NCI-H2227 (cell line): ENCODE data around the gene DRAM2.
"Not testable (repeated sequence)": the region's sequence is repeated elsewhere in the genome, so short reads cannot be mapped to it uniquely, and the experiment has no call there.

Experiments used
- DNase-seq: peaks from one replicate; lab custom pipeline; 2025; ENCODE audit not compliant: unreplicated experiment; lab: John Stamatoyannopoulos, UW

The DRAM2 gene

DNA sequence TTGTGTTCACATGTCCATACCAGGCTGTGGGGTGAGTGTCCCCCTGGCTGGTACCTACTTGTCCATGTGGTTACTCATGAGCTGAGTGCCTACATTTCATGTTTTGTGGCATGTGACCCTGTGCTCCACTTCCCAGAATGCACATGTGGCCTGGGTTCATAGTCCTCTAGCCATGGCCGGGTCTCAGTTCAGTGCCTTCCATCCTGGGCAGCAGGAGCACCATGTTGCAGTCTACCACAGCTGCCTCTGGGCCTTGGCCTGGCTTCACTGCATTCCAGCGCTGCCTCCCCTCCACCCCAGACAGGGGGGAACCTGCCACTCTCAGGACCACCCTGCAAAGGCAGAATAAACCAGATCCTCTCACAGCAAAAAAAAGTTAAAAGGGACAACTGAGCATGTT, 5.6 kb upstream of the DRAM2 start:
- no peak for DNase-seq

GRCh38 chr1:111142356-111142975, 2.6 kb upstream of the DRAM2 start:
- DNase-seq, result no peak

GRCh38 chr1:111141245-111142220, 1.6 kb upstream of the DRAM2 start:
- no peak for DNase-seq

- DNase-seq, result peak; percentile 66
Measured at GRCh38 chr1:111140680-111140967, 731 bp upstream of the DRAM2 start.

GRCh38 chr1:111139324-111139955, 453 bp downstream of the DRAM2 start:
- peak; percentile 83 for DNase-seq

DNA sequence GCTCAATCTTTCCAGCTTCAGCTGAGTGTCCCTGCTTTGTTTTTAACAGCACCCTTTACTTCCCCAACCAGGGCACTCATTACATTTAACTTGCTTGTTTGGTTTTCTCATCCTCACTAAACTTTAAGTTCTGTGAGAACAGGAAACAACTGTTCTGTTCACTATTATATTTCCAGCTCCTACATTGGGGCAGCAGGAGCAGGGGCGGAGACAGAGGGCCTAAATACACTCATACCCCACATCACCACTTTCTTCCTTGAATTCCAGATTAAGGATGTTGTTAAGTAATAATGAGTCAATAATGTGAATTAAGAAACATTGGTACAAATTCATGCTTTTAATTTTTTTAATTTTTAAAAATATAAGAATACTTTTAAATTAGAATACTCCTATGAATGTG, 6.0 kb downstream of the DRAM2 start:
- no peak for DNase-seq

DNA sequence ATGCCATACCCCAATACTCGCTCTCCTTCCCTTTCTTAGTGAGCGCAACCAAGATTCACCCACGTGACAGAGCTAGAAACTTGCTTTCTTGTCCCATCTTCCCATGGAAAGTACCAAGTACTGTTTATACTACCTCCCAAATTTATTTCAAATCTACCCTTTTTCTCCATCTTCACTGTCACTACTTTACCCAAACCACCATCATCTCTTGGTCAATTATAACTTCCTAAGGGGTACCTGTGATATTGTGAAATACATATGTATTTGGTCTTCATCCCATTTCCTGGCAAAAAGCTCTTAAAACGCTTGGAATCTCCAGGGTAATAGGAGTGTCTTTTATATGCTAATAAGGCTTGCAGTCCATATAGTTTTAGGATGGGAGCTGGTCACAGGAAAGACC, 8.2 kb downstream of the DRAM2 start:
- no peak for DNase-seq

- DNase-seq, result no peak
Measured at GRCh38 chr1:111129376-111129775, 10.5 kb downstream of the DRAM2 start.

GRCh38 chr1:111127923-111128643, 11.8 kb downstream of the DRAM2 start:
- DNase-seq, result no peak

DNA sequence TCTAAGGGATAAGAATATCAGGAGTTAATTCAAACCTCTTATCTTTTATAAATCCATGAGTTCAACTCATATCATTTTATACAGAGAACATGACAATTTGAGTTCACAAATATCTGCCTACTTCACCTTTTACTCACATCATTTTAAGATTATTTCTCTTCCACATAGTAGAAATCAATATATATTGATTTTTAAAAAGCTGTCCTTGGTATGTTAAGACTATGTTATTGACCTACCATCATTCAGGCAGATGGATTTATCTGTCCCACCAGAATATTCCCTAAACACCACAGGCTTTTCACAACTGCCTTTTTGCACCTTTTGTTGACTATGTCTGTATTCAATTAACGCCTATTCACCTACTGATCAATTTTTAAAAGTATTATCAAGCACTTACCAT, 13.5 kb downstream of the DRAM2 start:
- no peak for DNase-seq

GRCh38 chr1:111116496-111116895, 23.4 kb downstream of the DRAM2 start:
- no peak for DNase-seq

GRCh38 chr1:111110197-111110899, 29.5 kb downstream of the DRAM2 start:
- DNase-seq, result no peak

DNA sequence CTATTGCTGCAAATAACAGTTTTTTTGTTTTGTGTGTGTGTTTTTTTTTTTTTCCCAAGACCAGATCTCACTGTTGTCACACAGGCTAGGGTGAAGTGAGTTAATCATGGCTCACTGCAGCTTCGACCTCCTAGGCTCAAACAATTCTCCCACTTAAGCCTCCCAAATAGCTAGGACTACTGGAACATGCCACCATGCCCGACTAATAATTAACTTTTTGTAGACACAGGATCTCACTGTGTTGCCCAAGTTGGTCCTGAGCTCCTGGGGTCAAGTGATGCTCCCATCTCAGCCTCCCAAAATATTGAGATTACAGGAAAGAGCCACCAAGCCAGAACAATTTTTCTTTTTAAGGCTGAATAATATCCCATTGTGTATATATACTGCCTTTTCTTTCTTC, 34.9 kb downstream of the DRAM2 start:
- DNase-seq, result no peak

DNA sequence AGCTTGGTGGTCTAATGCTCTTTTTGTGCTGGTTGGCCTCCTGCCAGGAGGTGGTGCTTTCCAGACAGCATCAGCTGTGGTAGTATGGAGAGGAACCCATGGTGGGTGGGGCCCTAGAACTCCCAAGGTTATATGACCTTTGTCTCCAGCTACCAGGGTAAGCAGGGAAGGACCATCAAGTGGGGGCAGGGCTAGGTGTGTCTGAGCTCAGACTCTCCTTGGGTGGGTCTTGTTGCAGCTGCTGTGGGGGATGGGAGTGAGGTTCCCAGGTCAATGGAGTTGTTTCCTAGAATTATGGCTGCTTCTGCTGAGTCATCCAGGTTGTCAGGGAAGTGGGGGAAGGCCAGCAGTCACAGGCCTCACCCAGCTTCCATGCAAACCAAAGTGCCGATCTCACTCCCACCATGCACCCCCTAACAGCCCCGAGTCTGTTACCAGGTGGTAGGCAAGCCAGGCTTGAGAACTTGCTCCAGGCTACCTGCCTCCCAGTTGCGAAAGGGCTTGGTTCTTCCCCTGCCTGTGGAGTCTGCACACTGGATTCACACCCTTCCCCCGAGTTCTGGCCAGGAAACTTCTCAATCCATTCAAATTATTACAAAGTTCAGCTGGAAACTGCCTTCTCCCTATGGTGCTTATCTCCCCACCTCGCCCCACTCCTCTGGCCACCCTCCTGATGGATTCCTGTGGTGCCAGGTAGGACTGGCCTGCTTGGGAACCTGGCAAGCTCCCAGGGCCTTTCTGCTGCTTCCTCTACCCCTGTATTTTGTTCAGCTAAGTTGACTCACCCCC, 37.8 kb downstream of the DRAM2 start:
- DNase-seq, result no peak

DNA sequence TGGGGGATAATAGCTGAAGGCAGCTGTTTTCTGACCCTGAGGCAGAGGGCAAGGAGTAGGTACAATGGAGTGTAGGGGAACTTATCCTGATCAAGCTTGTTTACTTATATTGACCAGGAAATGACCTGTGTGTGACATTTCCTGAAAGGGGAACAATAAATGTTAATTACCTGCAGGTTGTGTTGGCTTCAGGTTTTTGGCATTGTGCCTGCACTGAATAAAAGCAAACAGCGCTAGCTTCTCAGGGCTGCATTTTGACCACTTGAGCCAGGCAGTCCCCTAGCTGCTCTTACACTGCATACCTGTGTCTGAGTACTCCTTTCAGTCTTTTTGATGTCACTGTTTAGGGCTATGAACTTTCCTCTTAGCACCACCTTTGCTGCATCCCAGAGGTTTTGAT, 40.6 kb downstream of the DRAM2 start:
- no peak for DNase-seq

DNA sequence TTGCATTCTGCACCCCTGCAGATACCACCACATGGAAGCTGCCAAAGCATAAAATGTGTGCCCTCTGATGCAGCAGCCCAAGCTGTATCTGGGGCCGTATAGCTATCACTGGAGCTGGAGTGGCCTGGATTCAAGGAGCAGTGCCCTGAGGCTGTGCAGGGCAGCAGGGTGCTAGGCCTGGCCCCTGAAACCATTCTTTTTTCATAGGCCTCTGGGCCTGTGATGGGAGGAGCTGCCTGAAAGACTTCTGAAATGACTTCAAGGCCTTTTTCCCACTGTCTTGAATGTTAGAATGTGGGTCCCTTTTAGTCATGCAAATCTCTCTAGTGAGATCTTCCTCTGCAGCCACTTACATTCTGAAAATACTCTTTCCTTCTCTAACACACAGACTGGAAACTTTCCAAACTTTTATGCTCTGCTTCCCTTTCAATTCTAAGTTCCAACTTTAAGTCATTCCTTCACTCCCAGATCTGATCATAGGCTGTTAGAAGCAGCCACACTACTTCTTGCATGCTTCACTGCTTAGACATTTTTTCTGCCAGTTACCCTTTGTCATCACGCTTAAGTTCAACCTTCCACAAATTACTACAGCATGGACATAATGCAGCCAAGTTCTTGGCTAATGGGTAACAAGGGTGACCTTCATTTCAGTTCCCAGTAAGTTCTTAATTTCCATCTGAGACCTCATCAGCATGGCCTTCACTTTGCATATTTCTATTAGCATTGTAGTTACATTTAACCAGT, 42.4 kb downstream of the DRAM2 start:
- DNase-seq, result no peak

- not testable (repeated sequence) for DNase-seq
Measured at GRCh38 chr1:111095421-111095820, 44.5 kb downstream of the DRAM2 start.

DNA sequence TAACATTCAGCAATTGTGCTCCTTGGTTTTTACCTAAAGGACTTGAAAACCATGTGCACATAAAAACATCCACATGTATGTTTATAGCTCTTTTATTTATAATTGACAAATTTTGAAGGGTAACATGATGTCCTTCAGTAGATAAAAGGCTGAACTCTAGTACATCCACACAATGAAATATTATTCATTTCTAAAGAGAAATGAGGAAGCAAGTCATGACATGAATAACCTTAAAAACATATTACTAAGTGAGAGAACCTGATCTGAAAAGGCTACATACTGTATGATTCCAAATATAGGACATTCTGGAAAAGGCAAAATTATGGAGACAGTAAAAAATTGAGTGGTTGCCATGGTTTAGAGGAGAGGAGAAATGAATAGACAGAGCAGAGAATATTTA, 50.3 kb downstream of the DRAM2 start:
- DNase-seq, result no peak

- no peak for DNase-seq
Measured at GRCh38 chr1:111085676-111086075, 54.2 kb downstream of the DRAM2 start.
